HepG2 (cell line): ENCODE measurements around the gene SPAG5. TPM values are rescaled to one million over a fixed set of nuclear protein-coding genes. Genes with fewer than 3 reads are reported as not detected.

Source experiments
- ETV5 ChIP-seq: IDR thresholded peaks from 2 replicates; pipeline ENCODE4 v1.6.1; 2018; ENCODE audit warnings: missing biosample characterization, missing genetic modification reagents, inconsistent platforms, borderline replicate concordance
- MED13 ChIP-seq: sonication (generic); formaldehyde crosslinking; IDR thresholded peaks from 2 replicates; pipeline ENCODE4 v1.5.0; 2020; ENCODE audit warnings: missing genetic modification reagents
- PITX1 ChIP-seq: sonication (generic); formaldehyde crosslinking; IDR thresholded peaks from 2 replicates; pipeline ENCODE4 v1.5.1; 2020; ENCODE audit warnings: mild to moderate bottlenecking, missing genetic modification reagents
- POLR2A ChIP-seq, 2 experiments: IDR thresholded peaks; 2 replicates each; pipeline ENCODE4 v1.6.1; 2011; ENCODE audit warnings: low read depth in 2 of 2, low read length in 2 of 2, mild to moderate bottlenecking in 1 of 2, moderate library complexity in 1 of 2; ENCODE audit not compliant: insufficient read depth in 1 of 2
- ZBTB42 ChIP-seq: sonication (generic); formaldehyde crosslinking; IDR thresholded peaks from 2 replicates; pipeline ENCODE4 v1.5.0; 2020; ENCODE audit warnings: mild to moderate bottlenecking, missing genetic modification reagents
- ZFP1 ChIP-seq: IDR thresholded peaks from 2 replicates; pipeline ENCODE4 v1.6.1; 2016
- ZFP41 ChIP-seq: sonication (generic); formaldehyde crosslinking; IDR thresholded peaks from 2 replicates; pipeline ENCODE4 v1.4.0; 2020; ENCODE audit warnings: mild to moderate bottlenecking, missing genetic modification reagents, borderline replicate concordance
- ZNF10 ChIP-seq: sonication (generic); formaldehyde crosslinking; IDR thresholded peaks from 2 replicates; pipeline ENCODE4 v1.4.0; 2020; ENCODE audit warnings: mild to moderate bottlenecking, low read depth, missing genetic modification reagents, borderline replicate concordance
- ZNF225 ChIP-seq: sonication (generic); formaldehyde crosslinking; IDR thresholded peaks from 2 replicates; pipeline ENCODE4 v1.4.0; 2020; ENCODE audit warnings: mild to moderate bottlenecking, missing genetic modification reagents
- ZNF382 ChIP-seq: sonication (generic); formaldehyde crosslinking; IDR thresholded peaks from 2 replicates; pipeline ENCODE4 v1.5.0; 2020; ENCODE audit warnings: missing genetic modification reagents, mild to moderate bottlenecking, borderline replicate concordance
- ZNF441 ChIP-seq: sonication (generic); formaldehyde crosslinking; IDR thresholded peaks from 2 replicates; pipeline ENCODE4 v1.7.0; 2021; ENCODE audit warnings: missing genetic modification reagents, borderline replicate concordance
- ZNF782 ChIP-seq: sonication (generic); formaldehyde crosslinking; IDR thresholded peaks from 2 replicates; pipeline ENCODE4 v1.4.0; 2020; ENCODE audit warnings: missing genetic modification reagents, mild to moderate bottlenecking, borderline replicate concordance
- polyA plus RNA-seq, 8 experiments: library from polyadenylated mRNA; depleted of rRNA in 3 of 8; stranded (reverse) in 7 of 8; unstranded in 1 of 8; fragments of >200 nt; fragmentation: Illumina TruSeq in 4 of 8; extraction: Trizol in 4 of 8; gene quantifications; 2 replicates each; pipeline versions ENCODE4 v1.2.1 to v1.2.3, GENCODE V29; 2011 to 2016; ENCODE audit warnings: low read depth in 4 of 8, missing spikeins in 1 of 8, mixed read lengths in 1 of 8; ENCODE audit not compliant: insufficient read depth in 1 of 8
- total RNA-seq, 5 experiments: library from RNA; depleted of rRNA; stranded (reverse); fragments of >200 nt; fragmentation: Illumina TruSeq; extraction: Trizol; gene quantifications; 2 replicates each; pipeline ENCODE4 v1.2.3, GENCODE V29; 2016; ENCODE audit warnings: low read depth in 1 of 5
- TF ChIP-seq, protein P1 (sequence below), 2 experiments: fragments of 450-650 bp in 1 of 2; sonication (generic) in 1 of 2; formaldehyde crosslinking in 1 of 2; IDR thresholded peaks; 2 replicates each; pipeline versions ENCODE4 v1.6.1 to v1.8.0; 2016 to 2022; ENCODE audit warnings: antibody characterized with exemption in 1 of 2, mild to moderate bottlenecking in 1 of 2, missing genetic modification reagents in 1 of 2
- TF ChIP-seq, protein P2 (sequence below): sonication (generic); formaldehyde crosslinking; IDR thresholded peaks from 2 replicates; pipeline ENCODE4 v1.4.0; 2020; ENCODE audit warnings: missing genetic modification reagents, borderline replicate concordance
- TF ChIP-seq, protein P3 (sequence below): sonication (generic); formaldehyde crosslinking; IDR thresholded peaks from 2 replicates; pipeline ENCODE4 v1.8.0; 2022; ENCODE audit warnings: mild to moderate bottlenecking, missing genetic modification reagents, borderline replicate concordance
- TF ChIP-seq, protein P4 (sequence below): sonication (generic); formaldehyde crosslinking; IDR thresholded peaks from 2 replicates; pipeline ENCODE4 v1.5.0; 2020; ENCODE audit warnings: missing genetic modification reagents, mild to moderate bottlenecking, borderline replicate concordance

SPAG5 gene
- total and polyA plus RNA-seq, 2 of the 13 experiments (the other 11 are each of a cell fraction or from before 2014, with no cell fraction given), result 41.4 to 98.0 TPM

DNA sequence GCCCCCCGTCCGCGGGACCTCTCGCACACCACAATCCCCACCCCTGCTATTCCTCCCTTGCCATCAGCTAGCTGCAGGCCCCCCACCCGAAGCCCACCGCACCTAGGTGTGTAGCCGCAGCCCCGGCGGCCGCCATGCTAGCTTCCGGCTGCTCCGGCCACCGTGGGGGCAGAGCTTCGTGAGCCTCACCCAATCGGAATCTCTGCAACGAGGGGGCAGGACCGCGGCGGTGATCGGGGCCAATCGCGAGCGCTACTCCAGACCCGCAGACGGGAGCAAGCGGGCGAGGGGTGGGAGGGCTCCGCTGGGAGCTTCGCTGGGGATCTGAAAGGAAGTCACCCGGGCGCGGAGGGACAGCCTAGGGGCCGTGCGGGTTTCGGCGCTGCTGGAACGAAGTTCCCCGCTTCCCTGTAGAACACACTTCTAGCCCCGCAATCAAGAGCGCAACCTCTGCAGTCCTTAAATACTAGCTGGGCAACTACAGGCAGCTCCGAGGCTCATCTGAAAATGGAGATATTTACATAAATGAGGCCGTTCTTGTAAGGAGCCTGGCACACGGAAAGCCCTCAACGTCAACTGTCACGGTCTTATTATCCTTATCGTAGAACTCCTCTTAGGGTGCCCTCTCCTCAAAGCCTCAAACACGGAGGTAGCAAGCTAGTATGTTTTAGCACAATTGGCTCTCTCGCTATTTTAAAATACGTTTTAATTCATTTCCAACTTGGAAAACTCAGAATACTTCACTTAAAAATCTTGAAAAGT lies 27.3 kb downstream of the SPAG5 start, which contains the start of gene PIGS (continued):
- TF ChIP-seq, protein P1, sequence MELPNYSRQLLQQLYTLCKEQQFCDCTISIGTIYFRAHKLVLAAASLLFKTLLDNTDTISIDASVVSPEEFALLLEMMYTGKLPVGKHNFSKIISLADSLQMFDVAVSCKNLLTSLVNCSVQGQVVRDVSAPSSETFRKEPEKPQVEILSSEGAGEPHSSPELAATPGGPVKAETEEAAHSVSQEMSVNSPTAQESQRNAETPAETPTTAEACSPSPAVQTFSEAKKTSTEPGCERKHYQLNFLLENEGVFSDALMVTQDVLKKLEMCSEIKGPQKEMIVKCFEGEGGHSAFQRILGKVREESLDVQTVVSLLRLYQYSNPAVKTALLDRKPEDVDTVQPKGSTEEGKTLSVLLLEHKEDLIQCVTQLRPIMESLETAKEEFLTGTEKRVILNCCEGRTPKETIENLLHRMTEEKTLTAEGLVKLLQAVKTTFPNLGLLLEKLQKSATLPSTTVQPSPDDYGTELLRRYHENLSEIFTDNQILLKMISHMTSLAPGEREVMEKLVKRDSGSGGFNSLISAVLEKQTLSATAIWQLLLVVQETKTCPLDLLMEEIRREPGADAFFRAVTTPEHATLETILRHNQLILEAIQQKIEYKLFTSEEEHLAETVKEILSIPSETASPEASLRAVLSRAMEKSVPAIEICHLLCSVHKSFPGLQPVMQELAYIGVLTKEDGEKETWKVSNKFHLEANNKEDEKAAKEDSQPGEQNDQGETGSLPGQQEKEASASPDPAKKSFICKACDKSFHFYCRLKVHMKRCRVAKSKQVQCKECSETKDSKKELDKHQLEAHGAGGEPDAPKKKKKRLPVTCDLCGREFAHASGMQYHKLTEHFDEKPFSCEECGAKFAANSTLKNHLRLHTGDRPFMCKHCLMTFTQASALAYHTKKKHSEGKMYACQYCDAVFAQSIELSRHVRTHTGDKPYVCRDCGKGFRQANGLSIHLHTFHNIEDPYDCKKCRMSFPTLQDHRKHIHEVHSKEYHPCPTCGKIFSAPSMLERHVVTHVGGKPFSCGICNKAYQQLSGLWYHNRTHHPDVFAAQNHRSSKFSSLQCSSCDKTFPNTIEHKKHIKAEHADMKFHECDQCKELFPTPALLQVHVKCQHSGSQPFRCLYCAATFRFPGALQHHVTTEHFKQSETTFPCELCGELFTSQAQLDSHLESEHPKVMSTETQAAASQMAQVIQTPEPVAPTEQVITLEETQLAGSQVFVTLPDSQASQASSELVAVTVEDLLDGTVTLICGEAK (IDR thresholded peaks at IDR 0.05), result no peak
- TF ChIP-seq, protein P1 (CRISPR knock-in tag; IDR thresholded peaks at IDR 0.05), result no peak
- TF ChIP-seq ZBTB42 (CRISPR knock-in tag), result no peak
- TF ChIP-seq ZFP41 (CRISPR knock-in tag), result no peak
- 0 out of 2 replicates have a peak, but pooled peaks have one; percentile 57 for TF ChIP-seq ZNF225 (CRISPR knock-in tag)
- no peak for TF ChIP-seq ETV5 (CRISPR knock-in tag)
- TF ChIP-seq, protein P2, sequence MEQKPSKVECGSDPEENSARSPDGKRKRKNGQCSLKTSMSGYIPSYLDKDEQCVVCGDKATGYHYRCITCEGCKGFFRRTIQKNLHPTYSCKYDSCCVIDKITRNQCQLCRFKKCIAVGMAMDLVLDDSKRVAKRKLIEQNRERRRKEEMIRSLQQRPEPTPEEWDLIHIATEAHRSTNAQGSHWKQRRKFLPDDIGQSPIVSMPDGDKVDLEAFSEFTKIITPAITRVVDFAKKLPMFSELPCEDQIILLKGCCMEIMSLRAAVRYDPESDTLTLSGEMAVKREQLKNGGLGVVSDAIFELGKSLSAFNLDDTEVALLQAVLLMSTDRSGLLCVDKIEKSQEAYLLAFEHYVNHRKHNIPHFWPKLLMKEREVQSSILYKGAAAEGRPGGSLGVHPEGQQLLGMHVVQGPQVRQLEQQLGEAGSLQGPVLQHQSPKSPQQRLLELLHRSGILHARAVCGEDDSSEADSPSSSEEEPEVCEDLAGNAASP (CRISPR knock-in tag), result no peak
- TF ChIP-seq POLR2A (IDR thresholded peaks at IDR 0.05; ENCODE audit: insufficient read depth in 1 of 2, low read depth in 2 of 2, low read length in 2 of 2), result peak; percentile 55 to 80; a peak in 3 of 4 replicates
- TF ChIP-seq ZFP1, result no peak
- no peak for TF ChIP-seq ZNF10 (CRISPR knock-in tag)
- TF ChIP-seq, protein P3, sequence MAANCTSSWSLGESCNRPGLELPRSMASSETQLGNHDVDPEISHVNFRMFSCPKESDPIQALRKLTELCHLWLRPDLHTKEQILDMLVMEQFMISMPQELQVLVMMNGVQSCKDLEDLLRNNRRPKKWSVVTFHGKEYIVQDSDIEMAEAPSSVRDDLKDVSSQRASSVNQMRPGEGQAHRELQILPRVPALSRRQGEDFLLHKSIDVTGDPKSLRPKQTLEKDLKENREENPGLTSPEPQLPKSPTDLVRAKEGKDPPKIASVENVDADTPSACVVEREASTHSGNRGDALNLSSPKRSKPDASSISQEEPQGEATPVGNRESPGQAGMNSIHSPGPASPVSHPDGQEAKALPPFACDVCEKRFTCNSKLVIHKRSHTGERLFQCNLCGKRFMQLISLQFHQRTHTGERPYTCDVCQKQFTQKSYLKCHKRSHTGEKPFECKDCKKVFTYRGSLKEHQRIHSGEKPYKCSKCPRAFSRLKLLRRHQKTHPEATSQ (CRISPR knock-in tag), result no peak
- TF ChIP-seq ZNF441 (CRISPR knock-in tag), result no peak
- TF ChIP-seq, protein P4, sequence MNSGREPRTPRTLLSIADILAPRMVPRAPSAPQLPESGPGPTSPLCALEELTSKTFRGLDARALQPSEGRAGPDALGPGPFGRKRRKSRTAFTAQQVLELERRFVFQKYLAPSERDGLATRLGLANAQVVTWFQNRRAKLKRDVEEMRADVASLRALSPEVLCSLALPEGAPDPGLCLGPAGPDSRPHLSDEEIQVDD (CRISPR knock-in tag), result no peak
- TF ChIP-seq MED13, result no peak; the same call in 1 of the 2 replicates
- TF ChIP-seq PITX1 (CRISPR knock-in tag), result peak; percentile 28; the same call in 1 of the 2 replicates
- no peak for TF ChIP-seq ZNF382
- peak; percentile 35; the same call in 1 of the 2 replicates for TF ChIP-seq ZNF782 (CRISPR knock-in tag)
